Measurements from ENCODE around the gene STXBP6.

- TF ChIP-seq ZBTB26 (tag by site-specific recombination; optimal IDR thresholded peaks at IDR 0.05): no peak
- TF ChIP-seq ZIC2 (tag by site-specific recombination; IDR thresholded peaks at IDR 0.05): no peak
- no peak for TF ChIP-seq CTCF (tag by site-specific recombination; IDR thresholded peaks at IDR 0.05)
- TF ChIP-seq TCF7L2 (IDR thresholded peaks at IDR 0.05; ENCODE audit: borderline replicate concordance, low read depth, low read length): no peak
- TF ChIP-seq GFI1B (tag by site-specific recombination; IDR thresholded peaks at IDR 0.05): no peak
Measured at GRCh38 chr14:24851406-24851805, 198.5 kb downstream of the STXBP6 start.

Measured in HEK293 (cell line).